GM21786 (cell line): ENCODE results near the gene TSPAN11.
"Not testable (repeated sequence)": the region's sequence is repeated elsewhere in the genome, so short reads cannot be mapped to it uniquely, and the experiment has no call there.

Source experiments
- ATAC-seq: cut with Tn5 transposase; IDR thresholded peaks from one replicate; pipeline ENCODE4 v1.9.1; 2021; ENCODE audit not compliant: unreplicated experiment

Gene TSPAN11

GRCh38 chr12:31000751-31001150 is 74.2 kb downstream of the TSPAN11 start:
- ATAC-seq, result no peak

- ATAC-seq, result no peak
Measured at GRCh38 chr12:31001581-31002360, 75.2 kb downstream of the TSPAN11 start.

- no peak for ATAC-seq
Measured at GRCh38 chr12:31002361-31002725, 75.8 kb downstream of the TSPAN11 start.

- no peak for ATAC-seq
Measured at GRCh38 chr12:31002999-31003398, 76.5 kb downstream of the TSPAN11 start.

GRCh38 chr12:31003861-31004640 is 77.5 kb downstream of the TSPAN11 start:
- ATAC-seq, result no peak

- ATAC-seq, result no peak
Measured at GRCh38 chr12:31004666-31005065, 78.1 kb downstream of the TSPAN11 start.

- no peak for ATAC-seq
Measured at GRCh38 chr12:31005256-31005943, 78.9 kb downstream of the TSPAN11 start.

- no peak for ATAC-seq
Measured at GRCh38 chr12:31005944-31006361, 79.4 kb downstream of the TSPAN11 start.

- ATAC-seq, result no peak
Measured at GRCh38 chr12:31006416-31007152, 80.0 kb downstream of the TSPAN11 start.

GRCh38 chr12:31007153-31007495 is 80.6 kb downstream of the TSPAN11 start:
- ATAC-seq, result no peak

- ATAC-seq, result no peak
Measured at GRCh38 chr12:31007636-31008175, 81.2 kb downstream of the TSPAN11 start.

GRCh38 chr12:31008241-31008761 is 81.8 kb downstream of the TSPAN11 start:
- no peak for ATAC-seq

- ATAC-seq, result no peak
Measured at GRCh38 chr12:31008961-31009840, 82.7 kb downstream of the TSPAN11 start.

GRCh38 chr12:31009976-31010375 is 83.4 kb downstream of the TSPAN11 start:
- no peak for ATAC-seq

GRCh38 chr12:31011336-31011735 is 84.8 kb downstream of the TSPAN11 start:
- no peak for ATAC-seq

- no peak for ATAC-seq
Measured at GRCh38 chr12:31011746-31012566, 85.4 kb downstream of the TSPAN11 start.

GRCh38 chr12:31012567-31012891 is 86.0 kb downstream of the TSPAN11 start:
- not testable (repeated sequence) for ATAC-seq

- no peak for ATAC-seq
Measured at GRCh38 chr12:31015215-31015614, 88.7 kb downstream of the TSPAN11 start.

GRCh38 chr12:31016057-31016456 is 89.5 kb downstream of the TSPAN11 start:
- no peak for ATAC-seq
